Adrenal gland (tissue), 5 donors: ENCODE results near the gene ARHGEF17.

Experiments used
- POLR2A ChIP-seq, 2 donors: fragments of 450-650 bp; IDR thresholded peaks; one replicate each; pipeline ENCODE4 v1.6.1; 2017; ENCODE audit warnings: antibody characterized with exemption in 2 of 2, mild to moderate bottlenecking in 2 of 2, moderate library complexity in 1 of 2
- TF ChIP-seq, protein P1 (sequence below), 6 experiments: fragments of 450-650 bp in 4 of 6; fragments of 200-600 bp in 2 of 6; sonication (generic) in 1 of 6; IDR thresholded peaks; 1 replicate in 5 of 6; 2 replicates in 1 of 6; pipeline versions ENCODE4 v1.5.1 to v1.8.0; 2016 to 2021; ENCODE audit warnings: antibody characterized with exemption in 6 of 6, mild to moderate bottlenecking in 2 of 6, moderate library complexity in 1 of 6
- donor health status: DM: no; HTN: no; CAD: no.

DNA sequence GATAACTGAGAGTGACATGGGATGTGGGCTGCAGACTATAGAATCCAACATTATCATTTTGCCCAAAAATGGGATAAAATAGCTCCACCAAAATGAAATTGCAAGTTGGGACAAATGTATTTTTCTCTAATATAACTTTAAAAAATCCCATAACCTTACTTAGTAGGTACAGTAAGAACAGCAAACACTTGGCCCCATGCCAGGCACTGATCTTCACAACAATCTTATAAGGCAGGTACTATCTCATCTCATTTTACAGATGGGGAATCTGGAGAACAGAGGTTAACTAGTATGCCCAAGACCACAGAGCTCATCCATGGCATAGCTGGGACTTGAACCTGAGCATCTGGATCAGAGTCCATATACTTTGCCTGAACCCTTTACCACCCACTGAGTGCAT lies 13.5 kb upstream of the ARHGEF17 start:
- TF ChIP-seq, protein P1, sequence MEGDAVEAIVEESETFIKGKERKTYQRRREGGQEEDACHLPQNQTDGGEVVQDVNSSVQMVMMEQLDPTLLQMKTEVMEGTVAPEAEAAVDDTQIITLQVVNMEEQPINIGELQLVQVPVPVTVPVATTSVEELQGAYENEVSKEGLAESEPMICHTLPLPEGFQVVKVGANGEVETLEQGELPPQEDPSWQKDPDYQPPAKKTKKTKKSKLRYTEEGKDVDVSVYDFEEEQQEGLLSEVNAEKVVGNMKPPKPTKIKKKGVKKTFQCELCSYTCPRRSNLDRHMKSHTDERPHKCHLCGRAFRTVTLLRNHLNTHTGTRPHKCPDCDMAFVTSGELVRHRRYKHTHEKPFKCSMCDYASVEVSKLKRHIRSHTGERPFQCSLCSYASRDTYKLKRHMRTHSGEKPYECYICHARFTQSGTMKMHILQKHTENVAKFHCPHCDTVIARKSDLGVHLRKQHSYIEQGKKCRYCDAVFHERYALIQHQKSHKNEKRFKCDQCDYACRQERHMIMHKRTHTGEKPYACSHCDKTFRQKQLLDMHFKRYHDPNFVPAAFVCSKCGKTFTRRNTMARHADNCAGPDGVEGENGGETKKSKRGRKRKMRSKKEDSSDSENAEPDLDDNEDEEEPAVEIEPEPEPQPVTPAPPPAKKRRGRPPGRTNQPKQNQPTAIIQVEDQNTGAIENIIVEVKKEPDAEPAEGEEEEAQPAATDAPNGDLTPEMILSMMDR (IDR thresholded peaks at IDR 0.05) = no peak
- TF ChIP-seq POLR2A (IDR thresholded peaks at IDR 0.05) = no peak
